WTC11 (cell line): Measurements from ENCODE around the gene TIMP2.

Experiments used
- FOXJ3 ChIP-seq: sonication (generic); formaldehyde crosslinking; IDR thresholded peaks from 2 replicates; pipeline ENCODE4 v1.9.0; 2021; ENCODE audit warnings: missing genetic modification reagents, mild to moderate bottlenecking, borderline replicate concordance
- HMGA2 ChIP-seq: fragments of 250-450 bp; sonication (Bioruptor Pico); IDR thresholded peaks from 2 replicates; pipeline ENCODE4 v1.4.0; 2021; ENCODE audit warnings: mild to moderate bottlenecking, moderate library complexity
- NR2C2 ChIP-seq: sonication (generic); formaldehyde crosslinking; IDR thresholded peaks from 2 replicates; pipeline ENCODE4 v1.8.0; 2022; ENCODE audit warnings: mild to moderate bottlenecking, missing genetic modification reagents
- SP1 ChIP-seq: sonication (generic); formaldehyde crosslinking; conservative IDR thresholded peaks from 2 replicates; pipeline ENCODE4 v1.8.1; 2022; ENCODE audit warnings: missing genetic modification reagents
- ZNF121 ChIP-seq: sonication (generic); formaldehyde crosslinking; IDR thresholded peaks from 2 replicates; pipeline ENCODE4 v1.8.0; 2023; ENCODE audit warnings: missing genetic modification reagents
- TF ChIP-seq, protein P1 (sequence below): sonication (generic); formaldehyde crosslinking; IDR thresholded peaks from 2 replicates; pipeline ENCODE4 v1.8.0; 2022; ENCODE audit warnings: missing genetic modification reagents
- TF ChIP-seq, protein P2 (sequence below): fragments of 200-600 bp; IDR thresholded peaks from 2 replicates; pipeline ENCODE4 v1.8.0; 2022; ENCODE audit warnings: antibody characterized with exemption
- TF ChIP-seq, protein P3 (sequence below): sonication (generic); formaldehyde crosslinking; IDR thresholded peaks from 2 replicates; pipeline ENCODE4 v1.8.1; 2023; ENCODE audit warnings: mild to moderate bottlenecking, missing genetic modification reagents
- TF ChIP-seq, protein P4 (sequence below): sonication (generic); formaldehyde crosslinking; IDR thresholded peaks from 2 replicates; pipeline ENCODE4 v1.8.1; 2022; ENCODE audit warnings: low read depth, missing genetic modification reagents, borderline replicate concordance

DNA sequence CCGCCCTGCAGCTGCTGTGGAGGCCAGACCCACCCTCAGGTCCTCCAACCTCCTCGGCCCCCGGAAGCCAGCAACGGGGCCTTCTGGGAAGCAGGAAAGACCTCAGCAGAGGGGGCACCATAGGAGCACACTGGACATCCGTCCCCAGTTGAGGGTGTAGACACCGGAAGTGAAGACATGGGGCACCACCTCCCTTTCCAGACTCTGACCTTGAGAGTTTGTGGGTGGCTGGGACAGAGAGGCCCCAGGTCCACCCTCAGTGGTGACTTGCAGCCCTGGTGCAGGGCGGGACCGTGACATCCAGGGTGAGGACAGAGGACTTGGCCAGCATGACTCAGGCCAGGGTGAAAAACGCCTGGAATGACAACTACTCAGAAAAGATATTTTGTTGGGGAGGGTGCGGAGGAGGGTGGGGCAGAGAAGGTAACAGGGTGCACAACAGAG lies 42.1 kb downstream of the TIMP2 start:
- TF ChIP-seq, protein P1, sequence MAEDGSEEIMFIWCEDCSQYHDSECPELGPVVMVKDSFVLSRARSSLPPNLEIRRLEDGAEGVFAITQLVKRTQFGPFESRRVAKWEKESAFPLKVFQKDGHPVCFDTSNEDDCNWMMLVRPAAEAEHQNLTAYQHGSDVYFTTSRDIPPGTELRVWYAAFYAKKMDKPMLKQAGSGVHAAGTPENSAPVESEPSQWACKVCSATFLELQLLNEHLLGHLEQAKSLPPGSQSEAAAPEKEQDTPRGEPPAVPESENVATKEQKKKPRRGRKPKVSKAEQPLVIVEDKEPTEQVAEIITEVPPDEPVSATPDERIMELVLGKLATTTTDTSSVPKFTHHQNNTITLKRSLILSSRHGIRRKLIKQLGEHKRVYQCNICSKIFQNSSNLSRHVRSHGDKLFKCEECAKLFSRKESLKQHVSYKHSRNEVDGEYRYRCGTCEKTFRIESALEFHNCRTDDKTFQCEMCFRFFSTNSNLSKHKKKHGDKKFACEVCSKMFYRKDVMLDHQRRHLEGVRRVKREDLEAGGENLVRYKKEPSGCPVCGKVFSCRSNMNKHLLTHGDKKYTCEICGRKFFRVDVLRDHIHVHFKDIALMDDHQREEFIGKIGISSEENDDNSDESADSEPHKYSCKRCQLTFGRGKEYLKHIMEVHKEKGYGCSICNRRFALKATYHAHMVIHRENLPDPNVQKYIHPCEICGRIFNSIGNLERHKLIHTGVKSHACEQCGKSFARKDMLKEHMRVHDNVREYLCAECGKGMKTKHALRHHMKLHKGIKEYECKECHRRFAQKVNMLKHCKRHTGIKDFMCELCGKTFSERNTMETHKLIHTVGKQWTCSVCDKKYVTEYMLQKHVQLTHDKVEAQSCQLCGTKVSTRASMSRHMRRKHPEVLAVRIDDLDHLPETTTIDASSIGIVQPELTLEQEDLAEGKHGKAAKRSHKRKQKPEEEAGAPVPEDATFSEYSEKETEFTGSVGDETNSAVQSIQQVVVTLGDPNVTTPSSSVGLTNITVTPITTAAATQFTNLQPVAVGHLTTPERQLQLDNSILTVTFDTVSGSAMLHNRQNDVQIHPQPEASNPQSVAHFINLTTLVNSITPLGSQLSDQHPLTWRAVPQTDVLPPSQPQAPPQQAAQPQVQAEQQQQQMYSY (CRISPR knock-in tag), result no peak
- TF ChIP-seq, protein P2, sequence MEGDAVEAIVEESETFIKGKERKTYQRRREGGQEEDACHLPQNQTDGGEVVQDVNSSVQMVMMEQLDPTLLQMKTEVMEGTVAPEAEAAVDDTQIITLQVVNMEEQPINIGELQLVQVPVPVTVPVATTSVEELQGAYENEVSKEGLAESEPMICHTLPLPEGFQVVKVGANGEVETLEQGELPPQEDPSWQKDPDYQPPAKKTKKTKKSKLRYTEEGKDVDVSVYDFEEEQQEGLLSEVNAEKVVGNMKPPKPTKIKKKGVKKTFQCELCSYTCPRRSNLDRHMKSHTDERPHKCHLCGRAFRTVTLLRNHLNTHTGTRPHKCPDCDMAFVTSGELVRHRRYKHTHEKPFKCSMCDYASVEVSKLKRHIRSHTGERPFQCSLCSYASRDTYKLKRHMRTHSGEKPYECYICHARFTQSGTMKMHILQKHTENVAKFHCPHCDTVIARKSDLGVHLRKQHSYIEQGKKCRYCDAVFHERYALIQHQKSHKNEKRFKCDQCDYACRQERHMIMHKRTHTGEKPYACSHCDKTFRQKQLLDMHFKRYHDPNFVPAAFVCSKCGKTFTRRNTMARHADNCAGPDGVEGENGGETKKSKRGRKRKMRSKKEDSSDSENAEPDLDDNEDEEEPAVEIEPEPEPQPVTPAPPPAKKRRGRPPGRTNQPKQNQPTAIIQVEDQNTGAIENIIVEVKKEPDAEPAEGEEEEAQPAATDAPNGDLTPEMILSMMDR, result no peak
- TF ChIP-seq FOXJ3, result no peak
- TF ChIP-seq, protein P3, sequence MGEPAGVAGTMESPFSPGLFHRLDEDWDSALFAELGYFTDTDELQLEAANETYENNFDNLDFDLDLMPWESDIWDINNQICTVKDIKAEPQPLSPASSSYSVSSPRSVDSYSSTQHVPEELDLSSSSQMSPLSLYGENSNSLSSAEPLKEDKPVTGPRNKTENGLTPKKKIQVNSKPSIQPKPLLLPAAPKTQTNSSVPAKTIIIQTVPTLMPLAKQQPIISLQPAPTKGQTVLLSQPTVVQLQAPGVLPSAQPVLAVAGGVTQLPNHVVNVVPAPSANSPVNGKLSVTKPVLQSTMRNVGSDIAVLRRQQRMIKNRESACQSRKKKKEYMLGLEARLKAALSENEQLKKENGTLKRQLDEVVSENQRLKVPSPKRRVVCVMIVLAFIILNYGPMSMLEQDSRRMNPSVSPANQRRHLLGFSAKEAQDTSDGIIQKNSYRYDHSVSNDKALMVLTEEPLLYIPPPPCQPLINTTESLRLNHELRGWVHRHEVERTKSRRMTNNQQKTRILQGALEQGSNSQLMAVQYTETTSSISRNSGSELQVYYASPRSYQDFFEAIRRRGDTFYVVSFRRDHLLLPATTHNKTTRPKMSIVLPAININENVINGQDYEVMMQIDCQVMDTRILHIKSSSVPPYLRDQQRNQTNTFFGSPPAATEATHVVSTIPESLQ (CRISPR knock-in tag), result no peak
- TF ChIP-seq ZNF121, result no peak
- TF ChIP-seq, protein P4, sequence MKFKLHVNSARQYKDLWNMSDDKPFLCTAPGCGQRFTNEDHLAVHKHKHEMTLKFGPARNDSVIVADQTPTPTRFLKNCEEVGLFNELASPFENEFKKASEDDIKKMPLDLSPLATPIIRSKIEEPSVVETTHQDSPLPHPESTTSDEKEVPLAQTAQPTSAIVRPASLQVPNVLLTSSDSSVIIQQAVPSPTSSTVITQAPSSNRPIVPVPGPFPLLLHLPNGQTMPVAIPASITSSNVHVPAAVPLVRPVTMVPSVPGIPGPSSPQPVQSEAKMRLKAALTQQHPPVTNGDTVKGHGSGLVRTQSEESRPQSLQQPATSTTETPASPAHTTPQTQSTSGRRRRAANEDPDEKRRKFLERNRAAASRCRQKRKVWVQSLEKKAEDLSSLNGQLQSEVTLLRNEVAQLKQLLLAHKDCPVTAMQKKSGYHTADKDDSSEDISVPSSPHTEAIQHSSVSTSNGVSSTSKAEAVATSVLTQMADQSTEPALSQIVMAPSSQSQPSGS (CRISPR knock-in tag), result no peak
- TF ChIP-seq SP1 (CRISPR knock-in tag), result no peak
- no peak for TF ChIP-seq HMGA2
- TF ChIP-seq NR2C2 (CRISPR knock-in tag), result no peak
